HepG2 (cell line): ENCODE measurements around the gene WSB1. TPM values are rescaled to one million over a fixed set of nuclear protein-coding genes. Genes with fewer than 3 reads are reported as not detected.

ENCODE experiments used
- GPN1 ChIP-seq: sonication (generic); formaldehyde crosslinking; IDR thresholded peaks from 2 replicates; pipeline ENCODE4 v1.5.1; 2020; ENCODE audit warnings: missing genetic modification reagents, borderline replicate concordance
- HDAC1 ChIP-seq: sonication (generic); formaldehyde crosslinking; IDR thresholded peaks from 2 replicates; pipeline ENCODE4 v1.5.1; 2020; ENCODE audit warnings: mild to moderate bottlenecking, missing genetic modification reagents
- ZNF10 ChIP-seq: sonication (generic); formaldehyde crosslinking; IDR thresholded peaks from 2 replicates; pipeline ENCODE4 v1.4.0; 2020; ENCODE audit warnings: mild to moderate bottlenecking, low read depth, missing genetic modification reagents, borderline replicate concordance
- ZNF430 ChIP-seq: sonication (generic); formaldehyde crosslinking; IDR thresholded peaks from 2 replicates; pipeline ENCODE4 v1.9.0; 2021; ENCODE audit warnings: mild to moderate bottlenecking, missing genetic modification reagents
- ZNF614 ChIP-seq: IDR thresholded peaks from 2 replicates; pipeline ENCODE4 v1.6.1; 2018; ENCODE audit warnings: missing biosample characterization, missing genetic modification reagents, inconsistent platforms, borderline replicate concordance
- ZNF670 ChIP-seq: sonication (generic); formaldehyde crosslinking; IDR thresholded peaks from 2 replicates; pipeline ENCODE4 v1.8.0; 2022; ENCODE audit warnings: mild to moderate bottlenecking, missing genetic modification reagents, borderline replicate concordance
- ZNF674 ChIP-seq: sonication (generic); formaldehyde crosslinking; IDR thresholded peaks from 2 replicates; pipeline ENCODE4 v1.5.0; 2020; ENCODE audit warnings: low read depth, mild to moderate bottlenecking, missing genetic modification reagents
- polyA plus RNA-seq, 8 experiments: library from polyadenylated mRNA; depleted of rRNA in 3 of 8; stranded (reverse) in 7 of 8; unstranded in 1 of 8; fragments of >200 nt; fragmentation: Illumina TruSeq in 4 of 8; extraction: Trizol in 4 of 8; gene quantifications; 2 replicates each; pipeline versions ENCODE4 v1.2.1 to v1.2.3, GENCODE V29; 2011 to 2016; ENCODE audit warnings: low read depth in 4 of 8, missing spikeins in 1 of 8, mixed read lengths in 1 of 8; ENCODE audit not compliant: insufficient read depth in 1 of 8
- total RNA-seq, 5 experiments: library from RNA; depleted of rRNA; stranded (reverse); fragments of >200 nt; fragmentation: Illumina TruSeq; extraction: Trizol; gene quantifications; 2 replicates each; pipeline ENCODE4 v1.2.3, GENCODE V29; 2016; ENCODE audit warnings: low read depth in 1 of 5
- TF ChIP-seq, protein P1 (sequence below): sonication (generic); formaldehyde crosslinking; IDR thresholded peaks from 2 replicates; pipeline ENCODE4 v1.8.0; 2022; ENCODE audit warnings: missing genetic modification reagents, mild to moderate bottlenecking, inconsistent platforms, borderline replicate concordance
- TF ChIP-seq, protein P2 (sequence below), 2 experiments: fragments of 450-650 bp in 1 of 2; sonication (generic) in 1 of 2; formaldehyde crosslinking in 1 of 2; IDR thresholded peaks; 2 replicates each; pipeline versions ENCODE4 v1.6.1 to v1.8.0; 2016 to 2022; ENCODE audit warnings: antibody characterized with exemption in 1 of 2, mild to moderate bottlenecking in 1 of 2, missing genetic modification reagents in 1 of 2
- TF ChIP-seq, protein P3 (sequence below): sonication (generic); formaldehyde crosslinking; IDR thresholded peaks from 2 replicates; pipeline ENCODE4 v1.4.0; 2020; ENCODE audit warnings: mild to moderate bottlenecking, low read depth, missing genetic modification reagents

WSB1 gene
- total and polyA plus RNA-seq, 2 of the 13 experiments (the other 11 are each of a cell fraction or from before 2014, with no cell fraction given) = 81.3 to 294 TPM

DNA sequence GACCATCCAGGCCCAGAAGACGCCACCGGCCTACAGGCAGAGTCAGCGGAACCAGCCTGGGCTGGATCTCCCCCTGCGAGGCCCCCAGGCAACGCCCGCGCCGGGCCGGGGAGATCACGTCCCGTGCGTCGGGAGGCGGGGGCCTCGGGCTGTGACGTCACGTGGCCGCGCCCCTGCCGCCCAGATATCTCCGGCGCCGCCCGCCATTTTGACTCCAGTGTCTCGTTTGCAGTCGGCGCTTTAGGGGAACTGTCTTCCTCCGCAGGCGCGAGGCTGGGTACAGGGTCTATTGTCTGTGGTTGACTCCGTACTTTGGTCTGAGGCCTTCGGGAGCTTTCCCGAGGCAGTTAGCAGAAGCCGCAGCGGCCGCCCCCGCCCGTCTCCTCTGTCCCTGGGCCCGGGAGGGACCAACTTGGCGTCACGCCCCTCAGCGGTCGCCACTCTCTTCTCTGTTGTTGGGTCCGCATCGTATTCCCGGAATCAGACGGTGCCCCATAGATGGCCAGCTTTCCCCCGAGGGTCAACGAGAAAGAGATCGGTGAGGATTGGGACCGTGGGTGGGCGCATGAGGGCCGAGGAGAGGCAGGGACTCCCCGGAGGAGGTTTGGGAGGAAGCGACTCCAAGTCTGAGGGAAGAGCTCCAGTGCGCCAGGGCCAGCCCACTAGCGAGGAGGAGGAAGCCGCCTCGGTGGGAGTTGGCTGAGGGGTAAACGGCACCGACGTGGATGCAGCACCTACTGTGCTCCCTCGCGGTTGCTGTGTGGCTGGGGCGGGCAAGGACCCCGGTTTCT, at the start of gene WSB1 (continued):
- TF ChIP-seq, protein P1, sequence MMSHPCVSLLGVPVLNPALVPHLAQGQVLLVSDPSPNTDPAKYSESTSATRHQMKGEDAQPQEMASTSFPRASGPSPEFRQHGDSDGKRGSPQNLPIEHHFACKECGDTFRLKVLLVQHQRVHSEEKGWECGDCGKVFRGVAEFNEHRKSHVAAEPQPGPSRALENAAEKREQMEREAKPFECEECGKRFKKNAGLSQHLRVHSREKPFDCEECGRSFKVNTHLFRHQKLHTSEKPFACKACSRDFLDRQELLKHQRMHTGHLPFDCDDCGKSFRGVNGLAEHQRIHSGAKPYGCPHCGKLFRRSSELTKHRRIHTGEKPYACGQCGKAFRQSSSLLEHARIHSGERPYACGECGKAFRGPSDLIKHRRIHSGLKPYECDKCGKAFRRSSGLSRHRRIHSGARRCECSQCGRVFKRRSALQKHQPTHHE (CRISPR knock-in tag) = 0 out of 2 replicates have a peak, but pooled peaks have one; percentile 42
- TF ChIP-seq HDAC1 (CRISPR knock-in tag) (peak; percentile 83), ZNF10 (CRISPR knock-in tag) (no peak), ZNF430 (peak; percentile 91), ZNF614 (CRISPR knock-in tag) (peak; percentile 58; the same call in 1 of the 2 replicates), ZNF674 (CRISPR knock-in tag) (no peak), GPN1 (no peak), ZNF670 (CRISPR knock-in tag) (peak; percentile 92)
- TF ChIP-seq, protein P2, sequence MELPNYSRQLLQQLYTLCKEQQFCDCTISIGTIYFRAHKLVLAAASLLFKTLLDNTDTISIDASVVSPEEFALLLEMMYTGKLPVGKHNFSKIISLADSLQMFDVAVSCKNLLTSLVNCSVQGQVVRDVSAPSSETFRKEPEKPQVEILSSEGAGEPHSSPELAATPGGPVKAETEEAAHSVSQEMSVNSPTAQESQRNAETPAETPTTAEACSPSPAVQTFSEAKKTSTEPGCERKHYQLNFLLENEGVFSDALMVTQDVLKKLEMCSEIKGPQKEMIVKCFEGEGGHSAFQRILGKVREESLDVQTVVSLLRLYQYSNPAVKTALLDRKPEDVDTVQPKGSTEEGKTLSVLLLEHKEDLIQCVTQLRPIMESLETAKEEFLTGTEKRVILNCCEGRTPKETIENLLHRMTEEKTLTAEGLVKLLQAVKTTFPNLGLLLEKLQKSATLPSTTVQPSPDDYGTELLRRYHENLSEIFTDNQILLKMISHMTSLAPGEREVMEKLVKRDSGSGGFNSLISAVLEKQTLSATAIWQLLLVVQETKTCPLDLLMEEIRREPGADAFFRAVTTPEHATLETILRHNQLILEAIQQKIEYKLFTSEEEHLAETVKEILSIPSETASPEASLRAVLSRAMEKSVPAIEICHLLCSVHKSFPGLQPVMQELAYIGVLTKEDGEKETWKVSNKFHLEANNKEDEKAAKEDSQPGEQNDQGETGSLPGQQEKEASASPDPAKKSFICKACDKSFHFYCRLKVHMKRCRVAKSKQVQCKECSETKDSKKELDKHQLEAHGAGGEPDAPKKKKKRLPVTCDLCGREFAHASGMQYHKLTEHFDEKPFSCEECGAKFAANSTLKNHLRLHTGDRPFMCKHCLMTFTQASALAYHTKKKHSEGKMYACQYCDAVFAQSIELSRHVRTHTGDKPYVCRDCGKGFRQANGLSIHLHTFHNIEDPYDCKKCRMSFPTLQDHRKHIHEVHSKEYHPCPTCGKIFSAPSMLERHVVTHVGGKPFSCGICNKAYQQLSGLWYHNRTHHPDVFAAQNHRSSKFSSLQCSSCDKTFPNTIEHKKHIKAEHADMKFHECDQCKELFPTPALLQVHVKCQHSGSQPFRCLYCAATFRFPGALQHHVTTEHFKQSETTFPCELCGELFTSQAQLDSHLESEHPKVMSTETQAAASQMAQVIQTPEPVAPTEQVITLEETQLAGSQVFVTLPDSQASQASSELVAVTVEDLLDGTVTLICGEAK (IDR thresholded peaks at IDR 0.05) = no peak
- TF ChIP-seq, protein P2 (CRISPR knock-in tag; IDR thresholded peaks at IDR 0.05) = peak; percentile 51; the same call in 1 of the 2 replicates
- TF ChIP-seq, protein P3, sequence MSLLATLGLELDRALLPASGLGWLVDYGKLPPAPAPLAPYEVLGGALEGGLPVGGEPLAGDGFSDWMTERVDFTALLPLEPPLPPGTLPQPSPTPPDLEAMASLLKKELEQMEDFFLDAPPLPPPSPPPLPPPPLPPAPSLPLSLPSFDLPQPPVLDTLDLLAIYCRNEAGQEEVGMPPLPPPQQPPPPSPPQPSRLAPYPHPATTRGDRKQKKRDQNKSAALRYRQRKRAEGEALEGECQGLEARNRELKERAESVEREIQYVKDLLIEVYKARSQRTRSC (CRISPR knock-in tag) = no peak; the same call in 1 of the 2 replicates
